Neuron (in vitro differentiated cells): ENCODE measurements around the gene REPS1.
"Not testable (repeated sequence)": the region's sequence is repeated elsewhere in the genome, so short reads cannot be mapped to it uniquely, and the experiment has no call there.

Source experiments
- H2AFZ ChIP-seq: one replicate; pipeline ENCODE4 v1.6.1; 2013; ENCODE audit warnings: low read depth, mild to moderate bottlenecking, inconsistent platforms, low read length, moderate library complexity
- H3K27me3 ChIP-seq: one replicate; pipeline ENCODE4 v1.6.1; 2013; ENCODE audit warnings: low read length; ENCODE audit not compliant: insufficient read depth
- H3K36me3 ChIP-seq: one replicate; pipeline ENCODE4 v1.6.1; 2013; ENCODE audit warnings: low read length; ENCODE audit not compliant: insufficient read depth
- H3K4me1 ChIP-seq: one replicate; pipeline ENCODE4 v1.6.1; 2013; ENCODE audit warnings: low read length; ENCODE audit not compliant: insufficient read depth
- H3K4me3 ChIP-seq: 2 replicates; pipeline ENCODE4 v1.5.1; 2013; ENCODE audit warnings: mild to moderate bottlenecking, low read length, moderate library complexity
- H3K9me3 ChIP-seq: one replicate; pipeline ENCODE4 v1.6.1; 2013; ENCODE audit warnings: low read length

The REPS1 gene

GRCh38 chr6:138957903-138958302 is 30.1 kb downstream of the REPS1 start:
- Histone ChIP-seq H3K4me3 (no peak overlapping the region), H3K9me3 (no peaks in the 10 kb centered on the region)

GRCh38 chr6:138957484-138957883 is 30.6 kb downstream of the REPS1 start:
- Histone ChIP-seq H3K36me3 (no peaks in the 10 kb centered on the region), H3K4me1 (no peaks in the 10 kb centered on the region), H3K9me3 (no peaks in the 10 kb centered on the region), H2AFZ (no peak overlapping the region), H3K27me3 (no peaks in the 10 kb centered on the region), H3K4me3 (no peak overlapping the region)

More at GRCh38 chr6:138957903-138958302, 30.1 kb downstream of the REPS1 start:
- no peak overlapping the region for H2AFZ ChIP-seq
- H3K36me3 ChIP-seq, result no peaks in the 10 kb centered on the region
- H3K27me3 ChIP-seq, result no peaks in the 10 kb centered on the region
- no peaks in the 10 kb centered on the region for H3K4me1 ChIP-seq

GRCh38 chr6:138956244-138956924 is 31.7 kb downstream of the REPS1 start:
- Histone ChIP-seq H2AFZ (no peak overlapping the region), H3K9me3 (no peaks in the 10 kb centered on the region), H3K4me1 (no peaks in the 10 kb centered on the region), H3K4me3 (no peak overlapping the region), H3K36me3 (no peaks in the 10 kb centered on the region), H3K27me3 (no peaks in the 10 kb centered on the region)

GRCh38 chr6:138955262-138955661 is 32.8 kb downstream of the REPS1 start:
- Histone ChIP-seq H3K4me1 (no peaks in the 10 kb centered on the region), H3K36me3 (no peaks in the 10 kb centered on the region), H2AFZ (no peak overlapping the region), H3K27me3 (no peaks in the 10 kb centered on the region), H3K9me3 (no peaks in the 10 kb centered on the region), H3K4me3 (no peak overlapping the region)

GRCh38 chr6:138953451-138953850 is 34.6 kb downstream of the REPS1 start:
- Histone ChIP-seq H3K9me3 (no peaks in the 10 kb centered on the region), H2AFZ (no peak overlapping the region), H3K27me3 (no peaks in the 10 kb centered on the region)

GRCh38 chr6:138948546-138949179 is 39.4 kb downstream of the REPS1 start:
- peaks cover 27% of the 10 kb centered on the region for H3K36me3 ChIP-seq

More at GRCh38 chr6:138953451-138953850, 34.6 kb downstream of the REPS1 start:
- no peaks in the 10 kb centered on the region for H3K36me3 ChIP-seq
- peaks cover 3% of the 10 kb centered on the region for H3K4me1 ChIP-seq
- H3K4me3 ChIP-seq, result no peak overlapping the region

GRCh38 chr6:138948004-138948403 is 40.0 kb downstream of the REPS1 start:
- H3K4me1 ChIP-seq, result peaks cover 3% of the 10 kb centered on the region
- no peak overlapping the region for H2AFZ ChIP-seq
- no peak overlapping the region for H3K4me3 ChIP-seq
- H3K36me3 ChIP-seq, result peaks cover 30% of the 10 kb centered on the region
- no peaks in the 10 kb centered on the region for H3K27me3 ChIP-seq
- no peaks in the 10 kb centered on the region for H3K9me3 ChIP-seq

More at GRCh38 chr6:138948546-138949179, 39.4 kb downstream of the REPS1 start:
- Histone ChIP-seq H2AFZ (no peak overlapping the region), H3K4me3 (no peak overlapping the region), H3K9me3 (no peaks in the 10 kb centered on the region), H3K27me3 (no peaks in the 10 kb centered on the region), H3K4me1 (peaks cover 3% of the 10 kb centered on the region)

- H3K4me1 ChIP-seq, result peaks cover 3% of the 10 kb centered on the region
- H3K4me3 ChIP-seq, result no peak overlapping the region
- H3K27me3 ChIP-seq, result no peaks in the 10 kb centered on the region
- H3K36me3 ChIP-seq, result peaks cover 42% of the 10 kb centered on the region
- no peak overlapping the region for H2AFZ ChIP-seq
- no peaks in the 10 kb centered on the region for H3K9me3 ChIP-seq
These were observed 42.7 kb downstream of the REPS1 start for GRCh38 chr6:138945354-138945753.

- H3K4me3 ChIP-seq, result no peak overlapping the region
- H3K36me3 ChIP-seq, result peaks cover 49% of the 10 kb centered on the region
- H3K4me1 ChIP-seq, result peaks cover 3% of the 10 kb centered on the region
- H3K27me3 ChIP-seq, result no peaks in the 10 kb centered on the region
- no peaks in the 10 kb centered on the region for H3K9me3 ChIP-seq
- H2AFZ ChIP-seq, result no peak overlapping the region
These were observed 43.6 kb downstream of the REPS1 start for GRCh38 chr6:138944412-138944811.

- Histone ChIP-seq H3K27me3 (no peaks in the 10 kb centered on the region), H3K4me3 (no peak overlapping the region), H2AFZ (no peak overlapping the region), H3K4me1 (no peaks in the 10 kb centered on the region), H3K36me3 (peaks cover 57% of the 10 kb centered on the region), H3K9me3 (no peaks in the 10 kb centered on the region)
These were observed 44.9 kb downstream of the REPS1 start for GRCh38 chr6:138943089-138943625.

GRCh38 chr6:138936873-138937272 is 51.2 kb downstream of the REPS1 start:
- H2AFZ ChIP-seq, H3K4me3 ChIP-seq, H3K9me3 ChIP-seq, H3K27me3 ChIP-seq, H3K4me1 ChIP-seq: not testable (repeated sequence)
- H3K36me3 ChIP-seq, result peaks cover 45% of the 10 kb centered on the region

- peaks cover 5% of the 10 kb centered on the region for H3K4me1 ChIP-seq
These were observed 56.4 kb downstream of the REPS1 start for GRCh38 chr6:138931660-138932059.

GRCh38 chr6:138926579-138926978 is 61.5 kb downstream of the REPS1 start:
- Histone ChIP-seq H3K4me1 (peaks cover 11% of the 10 kb centered on the region), H3K36me3 (peaks cover 8% of the 10 kb centered on the region), H2AFZ (no peak overlapping the region), H3K27me3 (no peaks in the 10 kb centered on the region), H3K9me3 (no peaks in the 10 kb centered on the region), H3K4me3 (no peak overlapping the region)

More at GRCh38 chr6:138931660-138932059, 56.4 kb downstream of the REPS1 start:
- Histone ChIP-seq H3K27me3 (no peaks in the 10 kb centered on the region), H2AFZ (no peak overlapping the region), H3K9me3 (no peaks in the 10 kb centered on the region), H3K36me3 (peaks cover 17% of the 10 kb centered on the region), H3K4me3 (no peak overlapping the region)
